SU-DHL-6 (cell line): ENCODE data around the gene PKNOX2.

Experiments
- CTCF ChIP-seq: fragments of 200-600 bp; sonication (generic); IDR thresholded peaks from one replicate; pipeline ENCODE4 v1.5.1; 2017; ENCODE audit warnings: antibody characterized with exemption, mild to moderate bottlenecking, low read length, moderate library complexity; ENCODE audit not compliant: insufficient read depth, poor library complexity, severe bottlenecking
- EZH2phosphoT487 ChIP-seq: fragments of 200-600 bp; sonication (generic), shearing (Covaris generic); conservative IDR thresholded peaks from 2 replicates; pipeline ENCODE4 v1.6.1; 2018; ENCODE audit warnings: mild to moderate bottlenecking, antibody characterized with exemption, low read length, moderate library complexity, mixed read lengths

GRCh38 chr11:125247431-125247830 lies 82.9 kb downstream of the PKNOX2 start:
- no peak for TF ChIP-seq CTCF
- no peak for TF ChIP-seq EZH2phosphoT487
